ENCODE results near the gene ENTHD1.

DNA sequence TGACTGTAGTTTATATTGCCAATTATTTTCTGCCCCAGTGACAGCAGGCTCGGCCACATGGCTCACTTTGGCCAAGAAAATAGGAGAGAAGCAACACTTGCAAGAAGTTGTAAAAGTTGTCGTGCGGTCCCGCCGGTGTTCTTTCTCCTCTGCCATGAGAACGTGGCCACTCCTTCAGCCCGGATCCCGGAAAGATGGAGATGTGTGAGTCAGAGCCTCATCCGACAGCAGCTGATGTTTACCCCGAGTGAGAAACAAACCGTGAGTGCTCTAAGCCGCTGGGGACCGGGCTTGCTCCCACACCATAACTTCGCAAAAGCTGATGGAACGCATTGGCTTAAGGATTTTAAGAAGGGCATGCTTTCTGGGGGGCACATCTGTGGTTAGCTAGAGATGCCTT, 166.0 kb downstream of the ENTHD1 start:
- no peak for TF ChIP-seq CTCF (IDR thresholded peaks at IDR 0.05; ENCODE audit: low read depth, low read length)
- no peak for TF ChIP-seq POLR2A (IDR thresholded peaks at IDR 0.05; ENCODE audit: extremely low read depth, insufficient read length)

All from NB4 (cell line).